WTC11 (cell line): ENCODE data around the gene FKBP1A. TPM values are rescaled to one million over a fixed set of nuclear protein-coding genes. Genes with fewer than 3 reads are reported as not detected.

ENCODE experiments used
- ATAC-seq: fragments of 200-7000 bp; cut with Tn5 transposase; 2 replicates; pipeline ENCODE4 v1.10.0; 2021; ENCODE audit warnings: mild to moderate bottlenecking, moderate library complexity
- CTCF ChIA-PET: fragments of 300-600 bp; sonication (Branson Sonifier 250); formaldehyde crosslinking; loops from one replicate; lab custom pipeline; 2021; ENCODE audit warnings: antibody characterized with exemption; lab: Charles Lee
- POLR2A ChIA-PET: fragments of 350-600 bp; sonication (Branson Sonifier 250); formaldehyde crosslinking; loops from one replicate; lab custom pipeline; 2021; ENCODE audit warnings: antibody characterized with exemption; lab: Charles Lee
- DNase-seq: peaks from one replicate; pipeline ENCODE4 v3.0.0; 2021; ENCODE audit warnings: low spot score
- H3K27ac Mint-ChIP-seq: 2 replicates; pipeline ENCODE4 v1.8.0; 2021; ENCODE audit warnings: mixed read lengths
- H3K27me3 Mint-ChIP-seq: 2 replicates; pipeline ENCODE4 v1.8.0; 2021; ENCODE audit warnings: low read depth, mild to moderate bottlenecking, moderate library complexity, mixed read lengths
- H3K36me3 Mint-ChIP-seq: 2 replicates; pipeline ENCODE4 v1.8.0; 2021; ENCODE audit warnings: mixed read lengths
- H3K4me1 Mint-ChIP-seq: 2 replicates; pipeline ENCODE4 v1.8.0; 2022; ENCODE audit warnings: mixed read lengths
- H3K4me3 Mint-ChIP-seq: 2 replicates; pipeline ENCODE4 v1.8.0; 2021; ENCODE audit warnings: mild to moderate bottlenecking, moderate library complexity, mixed read lengths
- H3K9me3 Mint-ChIP-seq: 2 replicates; pipeline ENCODE4 v1.8.0; 2021; ENCODE audit warnings: mixed read lengths
- ATF1 ChIP-seq: sonication (generic); formaldehyde crosslinking; IDR thresholded peaks from 2 replicates; pipeline ENCODE4 v1.8.1; 2023; ENCODE audit warnings: mild to moderate bottlenecking, moderate library complexity, missing genetic modification reagents
- CDX4 ChIP-seq: fragments of 250-450 bp; sonication (Bioruptor Pico); IDR thresholded peaks from 2 replicates; pipeline ENCODE4 v1.9.0; 2021; ENCODE audit warnings: moderate library complexity, mild to moderate bottlenecking, inconsistent platforms, borderline replicate concordance
- CREB1 ChIP-seq: sonication (generic); formaldehyde crosslinking; IDR thresholded peaks from 2 replicates; pipeline ENCODE4 v1.8.0; 2023; ENCODE audit warnings: mild to moderate bottlenecking, missing genetic modification reagents
- EMX1 ChIP-seq: fragments of 250-450 bp; sonication (Bioruptor Pico); IDR thresholded peaks from 2 replicates; pipeline ENCODE4 v1.8.0; 2021; ENCODE audit warnings: mild to moderate bottlenecking
- ERG ChIP-seq: fragments of 250-450 bp; sonication (Bioruptor Pico); IDR thresholded peaks from 2 replicates; pipeline ENCODE4 v1.8.0; 2021; ENCODE audit warnings: mild to moderate bottlenecking
- FOXP4 ChIP-seq: sonication (generic); formaldehyde crosslinking; IDR thresholded peaks from 2 replicates; pipeline ENCODE4 v1.8.0; 2022; ENCODE audit warnings: mild to moderate bottlenecking, missing genetic modification reagents
- HMGA2 ChIP-seq: fragments of 250-450 bp; sonication (Bioruptor Pico); IDR thresholded peaks from 2 replicates; pipeline ENCODE4 v1.4.0; 2021; ENCODE audit warnings: mild to moderate bottlenecking, moderate library complexity
- MXD4 ChIP-seq: fragments of 250-450 bp; sonication (Bioruptor Pico); IDR thresholded peaks from 2 replicates; pipeline ENCODE4 v1.8.0; 2021; ENCODE audit warnings: mild to moderate bottlenecking, moderate library complexity, borderline replicate concordance
- NR2C2 ChIP-seq: sonication (generic); formaldehyde crosslinking; IDR thresholded peaks from 2 replicates; pipeline ENCODE4 v1.8.0; 2022; ENCODE audit warnings: mild to moderate bottlenecking, missing genetic modification reagents
- NR3C1 ChIP-seq: sonication (generic); formaldehyde crosslinking; conservative IDR thresholded peaks from 2 replicates; pipeline ENCODE4 v1.8.1; 2023; ENCODE audit warnings: low read depth, mild to moderate bottlenecking, missing genetic modification reagents
- PRRX2 ChIP-seq: fragments of 250-450 bp; sonication (Bioruptor Pico); IDR thresholded peaks from 2 replicates; pipeline ENCODE4 v1.8.0; 2021; ENCODE audit warnings: mild to moderate bottlenecking
- RORB ChIP-seq: fragments of 250-450 bp; sonication (Bioruptor Pico); IDR thresholded peaks from 2 replicates; pipeline ENCODE4 v1.9.0; 2021; ENCODE audit warnings: mild to moderate bottlenecking
- SMAD4 ChIP-seq: sonication (generic); formaldehyde crosslinking; IDR thresholded peaks from 2 replicates; pipeline ENCODE4 v1.8.0; 2022; ENCODE audit warnings: mild to moderate bottlenecking, missing genetic modification reagents
- SOX15 ChIP-seq: fragments of 250-450 bp; sonication (Bioruptor Pico); IDR thresholded peaks from 2 replicates; pipeline ENCODE4 v1.9.0; 2021; ENCODE audit warnings: mild to moderate bottlenecking
- SP1 ChIP-seq: sonication (generic); formaldehyde crosslinking; conservative IDR thresholded peaks from 2 replicates; pipeline ENCODE4 v1.8.1; 2022; ENCODE audit warnings: missing genetic modification reagents
- ZNF281 ChIP-seq: sonication (generic); formaldehyde crosslinking; IDR thresholded peaks from 2 replicates; pipeline ENCODE4 v1.8.0; 2023; ENCODE audit warnings: mild to moderate bottlenecking, missing genetic modification reagents
- ZNF317 ChIP-seq: sonication (generic); formaldehyde crosslinking; IDR thresholded peaks from 2 replicates; pipeline ENCODE4 v1.8.1; 2023; ENCODE audit warnings: low read depth, mild to moderate bottlenecking, moderate library complexity, missing genetic modification reagents, borderline replicate concordance
- ZNF416 ChIP-seq: fragments of 250-450 bp; sonication (Bioruptor Pico); IDR thresholded peaks from 2 replicates; pipeline ENCODE4 v1.9.0; 2021; ENCODE audit warnings: mild to moderate bottlenecking, inconsistent platforms
- ZNF671 ChIP-seq: fragments of 250-450 bp; sonication (Bioruptor Pico); IDR thresholded peaks from 2 replicates; pipeline ENCODE4 v1.8.0; 2021; ENCODE audit warnings: mild to moderate bottlenecking
- total RNA-seq: library from RNA; stranded (reverse); gene quantifications from 3 replicates; pipeline ENCODE4 v1.2.3, GENCODE V29; 2021
- TF ChIP-seq, protein P1 (sequence below): sonication (generic); formaldehyde crosslinking; conservative IDR thresholded peaks from 2 replicates; pipeline ENCODE4 v1.8.1; 2023; ENCODE audit warnings: mild to moderate bottlenecking, low read depth, missing genetic modification reagents, moderate library complexity

FKBP1A gene
- total RNA-seq, 1 experiment from 2014 or later: 218 TPM

- no peak overlapping the region for H3K27ac Mint-ChIP-seq
- CTCF ChIA-PET: interaction anchor here (1.2 to 3.7 kb wide), 3 partner anchors 14 to 63 kb away, joined by 3 to 16 read pairs (median 7); partner anchors contain the start of gene NSFL1C
- ATAC-seq: peak; percentile 93
These were observed 47.2 kb upstream of the FKBP1A start for GRCh38 chr20:1440024-1440423.

DNA sequence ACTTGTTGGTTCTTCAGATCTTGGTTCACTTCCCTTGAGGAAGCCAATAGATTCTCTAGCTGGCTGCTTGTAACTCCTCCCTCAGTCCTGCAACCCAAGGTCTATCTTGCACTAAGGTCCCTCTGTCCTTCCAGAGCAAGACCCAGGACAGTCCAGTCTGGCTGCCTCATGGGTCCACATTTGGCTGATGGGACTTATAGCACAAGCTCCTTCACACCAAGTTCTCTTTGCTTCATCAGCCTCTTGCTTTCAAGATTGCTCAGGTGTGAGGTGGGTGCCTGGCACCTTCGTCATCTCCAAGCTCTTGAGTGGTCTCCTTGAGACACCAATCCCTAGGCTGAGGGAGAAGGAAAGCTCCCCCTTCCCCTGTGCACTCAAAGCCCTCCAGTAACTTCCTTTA lies 45.5 kb upstream of the FKBP1A start:
- POLR2A ChIA-PET: interaction anchor here (0.8 to 1.1 kb wide), 2 partner anchors 58 to 126 kb away, joined by 3 to 4 read pairs; no protein-coding TSS in a partner anchor
- no peak for ATAC-seq
- TF ChIP-seq EMX1 (no peak), CDX4 (no peak), ZNF317 (CRISPR knock-in tag) (no peak), ZNF281 (CRISPR knock-in tag) (no peak), RORB (CRISPR knock-in tag) (no peak), NR3C1 (CRISPR knock-in tag) (no peak), ZNF416 (CRISPR knock-in tag) (no peak)
- TF ChIP-seq, protein P1, sequence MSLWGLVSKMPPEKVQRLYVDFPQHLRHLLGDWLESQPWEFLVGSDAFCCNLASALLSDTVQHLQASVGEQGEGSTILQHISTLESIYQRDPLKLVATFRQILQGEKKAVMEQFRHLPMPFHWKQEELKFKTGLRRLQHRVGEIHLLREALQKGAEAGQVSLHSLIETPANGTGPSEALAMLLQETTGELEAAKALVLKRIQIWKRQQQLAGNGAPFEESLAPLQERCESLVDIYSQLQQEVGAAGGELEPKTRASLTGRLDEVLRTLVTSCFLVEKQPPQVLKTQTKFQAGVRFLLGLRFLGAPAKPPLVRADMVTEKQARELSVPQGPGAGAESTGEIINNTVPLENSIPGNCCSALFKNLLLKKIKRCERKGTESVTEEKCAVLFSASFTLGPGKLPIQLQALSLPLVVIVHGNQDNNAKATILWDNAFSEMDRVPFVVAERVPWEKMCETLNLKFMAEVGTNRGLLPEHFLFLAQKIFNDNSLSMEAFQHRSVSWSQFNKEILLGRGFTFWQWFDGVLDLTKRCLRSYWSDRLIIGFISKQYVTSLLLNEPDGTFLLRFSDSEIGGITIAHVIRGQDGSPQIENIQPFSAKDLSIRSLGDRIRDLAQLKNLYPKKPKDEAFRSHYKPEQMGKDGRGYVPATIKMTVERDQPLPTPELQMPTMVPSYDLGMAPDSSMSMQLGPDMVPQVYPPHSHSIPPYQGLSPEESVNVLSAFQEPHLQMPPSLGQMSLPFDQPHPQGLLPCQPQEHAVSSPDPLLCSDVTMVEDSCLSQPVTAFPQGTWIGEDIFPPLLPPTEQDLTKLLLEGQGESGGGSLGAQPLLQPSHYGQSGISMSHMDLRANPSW (CRISPR knock-in tag): no peak

More at GRCh38 chr20:1440024-1440423, 47.2 kb upstream of the FKBP1A start:
- H3K27me3 Mint-ChIP-seq: no peaks in the 10 kb centered on the region
- H3K4me3 Mint-ChIP-seq: no peak overlapping the region
- peaks cover 34% of the 10 kb centered on the region for H3K36me3 Mint-ChIP-seq
- POLR2A ChIA-PET: no interaction called here
- no peak for TF ChIP-seq SP1 (CRISPR knock-in tag)
- TF ChIP-seq ZNF671: no peak
- TF ChIP-seq HMGA2 (CRISPR knock-in tag): no peak
- no peak for TF ChIP-seq NR2C2 (CRISPR knock-in tag)
- TF ChIP-seq SMAD4 (CRISPR knock-in tag): no peak
- no peak for TF ChIP-seq RORB (CRISPR knock-in tag)
- TF ChIP-seq ERG (CRISPR knock-in tag): no peak
- TF ChIP-seq ATF1 (CRISPR knock-in tag): no peak
- no peak for TF ChIP-seq PRRX2 (CRISPR knock-in tag)
- no peak for TF ChIP-seq ZNF281 (CRISPR knock-in tag)
- no peak for TF ChIP-seq CREB1 (CRISPR knock-in tag)
- no peak for TF ChIP-seq SOX15 (CRISPR knock-in tag)
- no peak for TF ChIP-seq FOXP4 (CRISPR knock-in tag)
- no peak for TF ChIP-seq MXD4 (CRISPR knock-in tag)
- peaks cover 7% of the 10 kb centered on the region for H3K4me1 Mint-ChIP-seq
- no peaks in the 10 kb centered on the region for H3K9me3 Mint-ChIP-seq
- DNase-seq: peak; percentile 72

More for the DNA sequence above, 45.5 kb upstream of the FKBP1A start:
- Mint-ChIP-seq H3K4me1 (peaks cover 7% of the 10 kb centered on the region), H3K27me3 (no peaks in the 10 kb centered on the region), H3K36me3 (peaks cover 30% of the 10 kb centered on the region), H3K9me3 (peaks cover 12% of the 10 kb centered on the region), H3K27ac (no peak overlapping the region), H3K4me3 (no peak overlapping the region)
- CTCF ChIA-PET: interaction anchor here (0.6 to 4.3 kb wide), 9 partner anchors 11 to 125 kb away, joined by 3 to 38 read pairs (median 16); partner anchors contain the start of genes FKBP1A and NSFL1C
- no peak for DNase-seq
